Keratinocyte (primary cell): Measurements from ENCODE around the gene C1orf56.

Source experiments
- CTCF ChIP-seq, 3 experiments: IDR thresholded peaks in 1 of 3; conservative IDR thresholded peaks in 1 of 3; optimal IDR thresholded peaks in 1 of 3; 2 replicates in 2 of 3; 3 replicates in 1 of 3; pipeline versions ENCODE3 to v1.5.1; 2011; ENCODE audit warnings: low read length in 3 of 3, mild to moderate bottlenecking in 3 of 3, moderate library complexity in 2 of 3, control low read depth in 1 of 3, inconsistent platforms in 1 of 3; ENCODE audit not compliant: insufficient read depth in 2 of 3; ENCODE audit errors: extremely low read depth in 1 of 3
- EZH2 ChIP-seq: IDR thresholded peaks from one replicate; pipeline ENCODE4 v1.6.1; 2012; ENCODE audit warnings: inconsistent platforms, mild to moderate bottlenecking, low read length, moderate library complexity

GRCh38 chr1:150997949-150998348 lies 49.6 kb upstream of the C1orf56 start:
- TF ChIP-seq CTCF (optimal IDR thresholded peaks at IDR 0.05 in 1 of 3, IDR thresholded peaks at IDR 0.05 in 1 of 3, conservative IDR thresholded peaks at IDR 0.05 in 1 of 3; ENCODE audit: extremely low read depth in 1 of 3, insufficient read depth in 2 of 3, low read length in 3 of 3) (no peak), EZH2 (no peak)
